HEK293T (cell line): ENCODE results near the gene HNRNPA0.

Experiments used
- CTCF ChIA-PET: fragments of 350-600 bp; formaldehyde crosslinking; extraction: SDS; loops from one replicate; lab custom pipeline; 2021; ENCODE audit warnings: antibody characterized with exemption, inconsistent platforms; lab: Yijun Ruan, JAX
- POLR2A ChIA-PET: fragments of 350-600 bp; formaldehyde crosslinking; extraction: SDS; loops from one replicate; lab custom pipeline; 2020; ENCODE audit warnings: antibody characterized with exemption, inconsistent platforms; lab: Yijun Ruan, JAX
- DNase-seq: peaks from one replicate; pipeline ENCODE4 v3.0.0; 2012; ENCODE audit warnings: mixed read lengths; ENCODE audit errors: extremely low spot score
- ARNT ChIP-seq: fragments of 450-650 bp; IDR thresholded peaks from 2 replicates; pipeline ENCODE4 v1.6.1; 2017; ENCODE audit warnings: mild to moderate bottlenecking
- BHLHE40 ChIP-seq: fragments of 450-650 bp; IDR thresholded peaks from 2 replicates; pipeline ENCODE4 v1.6.1; 2016; ENCODE audit warnings: mild to moderate bottlenecking, moderate library complexity, borderline replicate concordance
- CTBP1 ChIP-seq: fragments of 450-650 bp; IDR thresholded peaks from 2 replicates; pipeline ENCODE4 v1.6.1; 2016; ENCODE audit warnings: borderline replicate concordance
- ELF4 ChIP-seq: fragments of 450-650 bp; IDR thresholded peaks from 2 replicates; pipeline ENCODE4 v1.6.1; 2017; ENCODE audit warnings: antibody characterized with exemption
- FOXA1 ChIP-seq: fragments of 450-650 bp; IDR thresholded peaks from 2 replicates; pipeline ENCODE4 v1.6.1; 2016; ENCODE audit warnings: mild to moderate bottlenecking
- FOXK2 ChIP-seq: fragments of 450-650 bp; IDR thresholded peaks from 2 replicates; pipeline ENCODE4 v1.6.1; 2016; ENCODE audit warnings: mild to moderate bottlenecking
- FOXM1 ChIP-seq: fragments of 450-650 bp; IDR thresholded peaks from 2 replicates; pipeline ENCODE4 v1.6.1; 2017; ENCODE audit warnings: mild to moderate bottlenecking, borderline replicate concordance
- HDGF ChIP-seq: fragments of 450-650 bp; IDR thresholded peaks from 2 replicates; pipeline ENCODE4 v1.6.1; 2017; ENCODE audit warnings: antibody characterized with exemption, borderline replicate concordance
- L3MBTL2 ChIP-seq: fragments of 450-650 bp; conservative IDR thresholded peaks from 2 replicates; pipeline ENCODE4 v1.6.1; 2016; ENCODE audit warnings: mild to moderate bottlenecking
- LEF1 ChIP-seq: fragments of 450-650 bp; IDR thresholded peaks from 2 replicates; pipeline ENCODE4 v1.6.1; 2017; ENCODE audit warnings: mild to moderate bottlenecking, borderline replicate concordance
- NFRKB ChIP-seq: fragments of 450-650 bp; IDR thresholded peaks from 2 replicates; pipeline ENCODE4 v1.6.1; 2016; ENCODE audit warnings: mild to moderate bottlenecking, moderate library complexity
- SP1 ChIP-seq: fragments of 450-650 bp; IDR thresholded peaks from 2 replicates; pipeline ENCODE4 v1.6.1; 2017
- SUZ12 ChIP-seq: fragments of 450-650 bp; IDR thresholded peaks from 2 replicates; pipeline ENCODE4 v1.6.1; 2016; ENCODE audit warnings: mild to moderate bottlenecking
- TARDBP ChIP-seq: fragments of 450-650 bp; IDR thresholded peaks from 2 replicates; pipeline ENCODE4 v1.6.1; 2016
- ZNF384 ChIP-seq: fragments of 450-650 bp; IDR thresholded peaks from 2 replicates; pipeline ENCODE4 v1.6.1; 2016
- TF ChIP-seq, protein P1 (sequence below): fragments of 450-650 bp; IDR thresholded peaks from 2 replicates; pipeline ENCODE4 v1.6.1; 2016

HNRNPA0 gene

DNA sequence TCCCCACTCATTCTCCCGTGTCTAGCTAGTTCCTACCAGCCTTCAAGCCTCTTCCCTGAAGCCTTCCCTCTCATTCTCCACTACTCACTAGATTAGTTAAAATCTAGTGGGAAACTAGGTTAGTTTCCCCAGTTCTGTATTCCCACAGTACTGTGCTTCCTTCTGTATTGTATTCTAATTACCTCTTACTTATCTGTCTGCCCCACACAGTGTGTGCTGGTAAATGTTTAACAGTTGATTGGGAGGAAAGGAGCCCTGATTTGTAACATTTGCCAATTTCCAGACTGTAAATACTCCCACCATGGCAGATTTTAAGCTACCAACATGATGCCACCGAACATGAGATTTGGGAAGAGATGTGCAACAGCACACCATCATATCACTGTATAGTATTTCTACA lies 26.5 kb downstream of the HNRNPA0 start:
- POLR2A ChIA-PET: no interaction called here
- TF ChIP-seq ELF4 (no peak), FOXA1 (no peak), TARDBP (no peak), ZNF384 (no peak), L3MBTL2 (no peak), HDGF (no peak), BHLHE40 (no peak), FOXK2 (no peak), CTBP1 (no peak), ARNT (no peak), NFRKB (no peak), FOXM1 (no peak), SP1 (no peak), SUZ12 (no peak), LEF1 (no peak)
- TF ChIP-seq, protein P1, sequence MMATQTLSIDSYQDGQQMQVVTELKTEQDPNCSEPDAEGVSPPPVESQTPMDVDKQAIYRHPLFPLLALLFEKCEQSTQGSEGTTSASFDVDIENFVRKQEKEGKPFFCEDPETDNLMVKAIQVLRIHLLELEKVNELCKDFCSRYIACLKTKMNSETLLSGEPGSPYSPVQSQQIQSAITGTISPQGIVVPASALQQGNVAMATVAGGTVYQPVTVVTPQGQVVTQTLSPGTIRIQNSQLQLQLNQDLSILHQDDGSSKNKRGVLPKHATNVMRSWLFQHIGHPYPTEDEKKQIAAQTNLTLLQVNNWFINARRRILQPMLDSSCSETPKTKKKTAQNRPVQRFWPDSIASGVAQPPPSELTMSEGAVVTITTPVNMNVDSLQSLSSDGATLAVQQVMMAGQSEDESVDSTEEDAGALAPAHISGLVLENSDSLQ: no peak

DNA sequence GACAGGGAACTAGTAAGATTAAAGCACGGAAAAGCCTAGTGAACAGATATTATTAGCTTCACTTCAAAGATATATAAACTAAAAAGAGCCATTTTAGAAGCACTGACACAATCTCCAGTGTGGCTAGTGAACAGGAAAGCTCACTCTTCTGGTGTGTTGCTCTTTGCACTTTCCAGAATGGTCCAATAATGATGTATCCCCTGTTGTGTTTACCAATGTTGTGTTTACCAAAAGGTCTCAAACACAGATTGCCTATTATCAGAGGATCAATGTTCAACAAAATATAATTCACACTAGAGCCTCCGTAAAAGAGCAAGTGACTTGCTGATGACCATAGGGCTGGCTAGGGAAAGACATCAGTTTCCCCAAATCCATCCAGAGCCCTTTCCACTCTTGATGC lies 29.9 kb downstream of the HNRNPA0 start:
- no peak for DNase-seq
- CTCF ChIA-PET: no interaction called here
- POLR2A ChIA-PET: no interaction called here
- TF ChIP-seq ELF4: no peak

More for the DNA sequence above, 26.5 kb downstream of the HNRNPA0 start:
- DNase-seq: no peak
- CTCF ChIA-PET: interaction anchor here (1.3 to 2.9 kb wide), 3 partner anchors 15 to 98 kb away, joined by 3 to 9 read pairs (median 6); no protein-coding TSS in a partner anchor

DNA sequence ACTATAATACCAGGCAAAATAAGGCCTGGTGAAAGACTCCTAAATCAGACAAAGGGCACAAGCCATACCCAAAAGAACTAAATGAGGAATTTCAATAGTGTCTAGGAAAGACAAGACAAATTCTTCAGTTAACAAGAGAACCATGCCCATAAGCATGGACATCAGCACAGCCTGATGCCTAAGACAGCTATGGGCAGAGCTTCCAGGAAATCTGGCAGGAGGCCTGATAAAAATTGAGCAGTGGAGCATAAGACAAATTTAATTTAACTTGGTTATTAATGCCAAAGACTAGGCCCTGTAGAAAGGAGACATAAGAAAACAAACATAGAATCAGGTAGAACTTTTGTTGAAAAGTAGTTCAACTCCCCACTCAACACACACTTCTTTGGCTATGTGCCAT lies 35.6 kb downstream of the HNRNPA0 start:
- no peak for TF ChIP-seq L3MBTL2
- TF ChIP-seq LEF1: no peak
- TF ChIP-seq, protein P1: no peak
- TF ChIP-seq SP1: no peak
- TF ChIP-seq BHLHE40: no peak
- no peak for TF ChIP-seq FOXM1
- TF ChIP-seq HDGF: no peak
- no peak for TF ChIP-seq ELF4
- TF ChIP-seq ARNT: no peak
- no peak for TF ChIP-seq TARDBP
- ChIA-PET POLR2A (no interaction called here), CTCF (interaction anchor here (0.7 to 0.8 kb wide), 2 partner anchors 58 to 512 kb away, joined by 3 read pairs; no protein-coding TSS in a partner anchor)
- DNase-seq: no peak

DNA sequence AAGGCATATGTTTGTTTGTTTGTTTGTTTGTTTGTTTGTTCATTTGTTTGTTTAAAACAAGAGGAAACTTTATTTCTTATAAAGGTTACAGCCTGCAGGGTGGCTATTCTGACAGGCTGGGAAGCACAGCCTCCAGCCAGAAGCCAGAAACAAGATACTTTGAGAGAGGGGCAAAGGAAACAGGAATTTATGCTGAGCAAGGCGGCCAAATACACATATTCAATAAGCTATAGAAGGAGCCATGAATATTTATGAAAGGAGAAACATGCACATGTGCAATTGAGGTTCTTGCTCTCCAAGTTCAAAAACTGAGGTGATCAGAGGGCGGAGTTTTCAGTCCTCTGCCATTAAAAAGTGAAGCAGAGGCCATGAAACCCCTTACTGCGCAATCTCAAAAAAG lies 37.8 kb downstream of the HNRNPA0 start:
- ChIA-PET POLR2A (no interaction called here), CTCF (no interaction called here)
- DNase-seq: no peak
- TF ChIP-seq SP1: no peak
- TF ChIP-seq, protein P1: no peak
- TF ChIP-seq FOXK2: no peak
- TF ChIP-seq ARNT: no peak
- no peak for TF ChIP-seq CTBP1
- no peak for TF ChIP-seq SUZ12
- no peak for TF ChIP-seq BHLHE40
- no peak for TF ChIP-seq FOXA1
- TF ChIP-seq HDGF: no peak
- no peak for TF ChIP-seq ZNF384
- TF ChIP-seq ELF4: no peak
- TF ChIP-seq TARDBP: no peak

DNA sequence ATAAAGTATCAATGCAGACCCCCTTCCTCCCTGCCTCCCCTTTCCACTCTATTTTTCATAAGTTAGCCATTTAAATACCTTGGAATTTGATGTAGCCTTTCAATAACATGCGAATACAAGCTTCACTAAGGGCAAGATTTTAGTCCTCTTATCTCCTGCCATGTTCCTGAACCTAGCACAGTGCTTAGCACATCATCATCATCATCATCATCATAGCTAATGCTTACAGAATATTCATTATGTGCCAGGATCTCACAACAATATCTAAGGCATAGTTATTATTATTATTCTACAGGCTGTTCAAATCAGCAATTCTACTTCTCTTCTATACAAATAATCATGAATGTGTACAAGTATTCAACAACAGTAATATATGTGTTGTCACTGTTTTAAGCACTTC lies 38.7 kb downstream of the HNRNPA0 start:
- CTCF ChIA-PET: no interaction called here
- POLR2A ChIA-PET: interaction anchor here (0.7 kb wide), 1 partner anchor 27 kb away, joined by 3 read pairs; no protein-coding TSS in a partner anchor
- no peak for DNase-seq
- TF ChIP-seq ARNT (no peak), BHLHE40 (no peak), L3MBTL2 (no peak), TARDBP (no peak), FOXM1 (no peak), HDGF (no peak), ZNF384 (no peak)
- TF ChIP-seq, protein P1: no peak

DNA sequence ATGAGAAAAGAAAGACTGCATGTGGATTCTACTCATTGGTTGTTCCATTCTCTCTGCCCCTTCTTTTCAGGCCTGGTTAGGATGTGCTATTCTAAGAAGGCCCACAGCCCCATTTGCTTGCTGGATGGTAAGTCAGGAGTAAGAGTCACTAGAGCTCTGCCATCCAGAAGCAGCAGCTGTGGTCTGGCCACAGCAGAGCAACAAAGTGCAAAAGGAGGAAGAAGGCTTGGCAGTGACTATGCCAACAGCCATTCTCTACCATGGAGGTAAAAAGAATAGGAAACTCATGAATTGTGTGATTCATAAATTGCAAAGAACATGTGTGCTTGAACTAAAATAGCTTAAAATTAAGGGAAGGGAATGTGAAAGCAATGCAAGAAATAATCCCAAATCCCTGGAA lies 39.2 kb downstream of the HNRNPA0 start:
- no peak for TF ChIP-seq HDGF
- no peak for TF ChIP-seq L3MBTL2
- no peak for TF ChIP-seq SUZ12
- TF ChIP-seq FOXM1: no peak
- no peak for TF ChIP-seq NFRKB
- TF ChIP-seq ARNT: no peak
- TF ChIP-seq CTBP1: no peak
- TF ChIP-seq ELF4: no peak
- DNase-seq: no peak
- ChIA-PET POLR2A (interaction anchor here (0.7 kb wide), 1 partner anchor 27 kb away, joined by 3 read pairs; no protein-coding TSS in a partner anchor), CTCF (no interaction called here)
